Lower lobe of right lung (tissue), 2 donors: Measurements from ENCODE around the gene KRT74. TPM values are rescaled to one million over a fixed set of nuclear protein-coding genes. Genes with fewer than 3 reads are reported as not detected.

Experiments used
- ATAC-seq, 2 donors: fragments of 200-7000 bp; cut with Tn5 transposase; one replicate each; pipeline ENCODE4 v1.9.1; 2020 to 2022; ENCODE audit warnings: mild to moderate bottlenecking in 2 of 2, moderate library complexity in 2 of 2
- DNase-seq: peaks from one replicate; pipeline ENCODE4 v3.0.0-alpha.2; 2020
- H3K27ac ChIP-seq: fragments of 200-600 bp; one replicate; pipeline ENCODE4 v1.8.0; 2022
- H3K27me3 ChIP-seq: fragments of 200-600 bp; one replicate; pipeline ENCODE4 v1.8.0; 2022; ENCODE audit warnings: low read depth
- H3K36me3 ChIP-seq: fragments of 200-600 bp; one replicate; pipeline ENCODE4 v1.8.0; 2022; ENCODE audit warnings: mild to moderate bottlenecking
- H3K4me1 ChIP-seq: fragments of 200-600 bp; one replicate; pipeline ENCODE4 v1.8.0; 2022
- H3K4me3 ChIP-seq: fragments of 200-600 bp; one replicate; pipeline ENCODE4 v1.8.0; 2022; ENCODE audit warnings: mild to moderate bottlenecking
- H3K9me3 ChIP-seq: fragments of 200-600 bp; one replicate; pipeline ENCODE4 v1.8.0; 2022
- CTCF ChIP-seq: fragments of 200-600 bp; IDR thresholded peaks from one replicate; pipeline ENCODE4 v1.8.0; 2022; ENCODE audit warnings: antibody characterized with exemption, mild to moderate bottlenecking
- intact Hi-C: fragments of 100-400 bp; cut with DNase I; formaldehyde crosslinking; loops from one replicate; pipeline ENCODE4 v1.11.0; 2022
- total RNA-seq: library from RNA; stranded (reverse); fragmentation: NEBNext Ultra II Directional; extraction: Animal tissue kit (Norgen Biotek cat#: 25700); gene quantifications from one replicate; pipeline ENCODE4 v1.2.1, GENCODE V29; 2021
- donor health status: DM: no; HTN: yes; CAD: no; lungs with severe emphysema.

Gene KRT74
- total RNA-seq, 1 donor from 2014 or later: not detected

- intact Hi-C loops: no loop called here
- DNase-seq: no peak
- H3K4me3 ChIP-seq: no peak overlapping the region
- H3K27ac ChIP-seq: no peak overlapping the region
- no peaks in the 10 kb centered on the region for H3K4me1 ChIP-seq
- TF ChIP-seq CTCF: no peak
- H3K36me3 ChIP-seq: no peaks in the 10 kb centered on the region
- no peak for ATAC-seq
- no peaks in the 10 kb centered on the region for H3K9me3 ChIP-seq
- H3K27me3 ChIP-seq: peaks cover 20% of the 10 kb centered on the region
Observed at GRCh38 chr12:52585066-52585465, 11.4 kb upstream of the KRT74 start.

DNA sequence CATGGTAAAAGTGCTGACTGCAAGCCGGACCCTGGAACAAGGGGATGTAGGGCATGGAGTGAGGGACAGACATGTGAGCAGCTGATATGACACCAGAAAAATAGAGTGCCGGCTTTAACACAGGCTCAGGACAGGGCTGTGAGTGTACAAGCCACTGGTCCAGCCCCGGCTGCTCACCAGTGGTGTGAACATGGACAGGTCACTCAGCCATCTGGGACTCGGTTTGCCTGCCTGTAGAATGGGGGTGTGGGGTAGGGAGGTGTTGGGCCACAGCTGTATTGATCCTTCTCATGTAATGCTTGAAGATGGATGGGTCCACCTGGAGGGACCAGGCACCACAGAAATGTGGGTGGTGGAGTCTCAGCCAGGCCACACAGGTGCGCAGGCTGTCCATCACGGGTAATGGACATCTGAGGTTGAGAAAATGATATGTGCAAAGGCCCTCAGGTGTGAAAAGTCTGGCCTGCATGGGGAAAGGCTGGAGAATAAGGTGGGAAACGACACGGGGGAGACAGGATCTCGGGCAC, 10.6 kb upstream of the KRT74 start:
- Histone ChIP-seq H3K4me3 (no peak overlapping the region), H3K27ac (no peak overlapping the region), H3K4me1 (no peaks in the 10 kb centered on the region), H3K36me3 (no peaks in the 10 kb centered on the region), H3K27me3 (peaks cover 23% of the 10 kb centered on the region), H3K9me3 (no peaks in the 10 kb centered on the region)
- TF ChIP-seq CTCF: no peak
- DNase-seq (no peak), ATAC-seq (no peak)
- intact Hi-C loops: loop anchor here (5.0 kb wide), 1 partner anchor 298 kb away; no protein-coding TSS in a partner anchor

GRCh38 chr12:52582971-52583456, 9.4 kb upstream of the KRT74 start:
- TF ChIP-seq CTCF: peak; percentile 67
- H3K9me3 ChIP-seq: no peaks in the 10 kb centered on the region
- ATAC-seq (peak; percentile 83 to 89), DNase-seq (no peak)
- peaks cover 20% of the 10 kb centered on the region for H3K27me3 ChIP-seq
- no peaks in the 10 kb centered on the region for H3K36me3 ChIP-seq
- H3K27ac ChIP-seq: no peak overlapping the region
- no peak overlapping the region for H3K4me3 ChIP-seq
- H3K4me1 ChIP-seq: no peaks in the 10 kb centered on the region
- intact Hi-C loops: loop anchor here (5.0 kb wide), 1 partner anchor 299 kb away; no protein-coding TSS in a partner anchor

- ATAC-seq (no peak), DNase-seq (no peak)
- Histone ChIP-seq H3K36me3 (no peaks in the 10 kb centered on the region), H3K27ac (no peak overlapping the region), H3K27me3 (peaks cover 15% of the 10 kb centered on the region), H3K9me3 (no peaks in the 10 kb centered on the region), H3K4me3 (no peak overlapping the region), H3K4me1 (no peaks in the 10 kb centered on the region)
- TF ChIP-seq CTCF: no peak
- intact Hi-C loops: loop anchor here (5.0 kb wide), 1 partner anchor 300 kb away; no protein-coding TSS in a partner anchor
Observed at GRCh38 chr12:52582486-52582885, 8.8 kb upstream of the KRT74 start.

DNA sequence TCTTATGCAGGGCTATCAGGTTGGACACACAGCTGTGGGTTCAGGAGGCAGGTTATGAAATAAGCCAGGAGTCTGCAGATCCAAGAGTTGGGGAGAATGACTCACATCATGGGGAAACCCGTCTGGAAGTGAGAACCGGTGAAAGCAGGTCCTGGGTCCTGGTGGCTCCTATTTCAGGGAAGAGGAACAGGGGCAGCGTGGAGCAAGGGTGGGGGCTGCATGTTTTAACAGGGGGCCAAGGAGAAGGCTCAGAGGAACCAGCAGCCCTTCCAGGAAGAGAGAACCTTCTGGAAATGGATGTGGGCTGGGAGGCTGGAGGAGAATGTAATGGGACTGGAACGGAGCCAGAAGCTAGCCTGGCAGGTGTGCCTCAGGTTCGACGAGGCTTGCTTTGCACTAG, 7.8 kb upstream of the KRT74 start:
- peaks cover 15% of the 10 kb centered on the region for H3K27me3 ChIP-seq
- no peak overlapping the region for H3K4me3 ChIP-seq
- intact Hi-C loops: loop anchor here (5.0 kb wide), 1 partner anchor 301 kb away; no protein-coding TSS in a partner anchor
- DNase-seq (no peak), ATAC-seq (no peak)
- H3K27ac ChIP-seq: no peak overlapping the region
- no peaks in the 10 kb centered on the region for H3K36me3 ChIP-seq
- TF ChIP-seq CTCF: no peak
- no peaks in the 10 kb centered on the region for H3K4me1 ChIP-seq
- H3K9me3 ChIP-seq: no peaks in the 10 kb centered on the region
